ENCODE results near the gene LHFPL2.

LHFPL2 gene

GRCh38 chr5:78613756-78614155 lies 34.8 kb downstream of the LHFPL2 start:
- no peak for DNase-seq

- no peak for DNase-seq
Measured at GRCh38 chr5:78613151-78613533, 35.4 kb downstream of the LHFPL2 start.

- DNase-seq, result no peak
Measured at GRCh38 chr5:78612227-78613150, 36.1 kb downstream of the LHFPL2 start.

- no peak for DNase-seq
Measured at GRCh38 chr5:78611126-78611605, 37.4 kb downstream of the LHFPL2 start.

GRCh38 chr5:78610636-78611035 lies 37.9 kb downstream of the LHFPL2 start:
- no peak for DNase-seq

- DNase-seq, result no peak
Measured at GRCh38 chr5:78610163-78610583, 38.4 kb downstream of the LHFPL2 start.

- DNase-seq, result no peak
Measured at GRCh38 chr5:78607864-78608263, 40.7 kb downstream of the LHFPL2 start.

- DNase-seq, result no peak
Measured at GRCh38 chr5:78606241-78606640, 42.3 kb downstream of the LHFPL2 start.

GRCh38 chr5:78605611-78606010 lies 43.0 kb downstream of the LHFPL2 start:
- no peak for DNase-seq

GRCh38 chr5:78604689-78605285 lies 43.8 kb downstream of the LHFPL2 start:
- no peak for DNase-seq

GRCh38 chr5:78603636-78604175 lies 44.9 kb downstream of the LHFPL2 start:
- DNase-seq, result no peak

- no peak for DNase-seq
Measured at GRCh38 chr5:78602400-78602799, 46.2 kb downstream of the LHFPL2 start.

GRCh38 chr5:78601559-78602314 lies 46.8 kb downstream of the LHFPL2 start:
- DNase-seq, result no peak

- DNase-seq, result no peak
Measured at GRCh38 chr5:78600687-78601414, 47.7 kb downstream of the LHFPL2 start.

- no peak for DNase-seq
Measured at GRCh38 chr5:78598973-78599372, 49.6 kb downstream of the LHFPL2 start.

- DNase-seq, result no peak
Measured at GRCh38 chr5:78597974-78598371, 50.6 kb downstream of the LHFPL2 start.

- no peak for DNase-seq
Measured at GRCh38 chr5:78597068-78597973, 51.3 kb downstream of the LHFPL2 start.

GRCh38 chr5:78595458-78595921 lies 53.1 kb downstream of the LHFPL2 start:
- no peak for DNase-seq

- DNase-seq, result no peak
Measured at GRCh38 chr5:78594610-78595457, 53.7 kb downstream of the LHFPL2 start.

- no peak for DNase-seq
Measured at GRCh38 chr5:78594021-78594420, 54.6 kb downstream of the LHFPL2 start.
